HuH-7 (cell line): Measurements from ENCODE around the gene RCCD1.
A peak's percentile ranks its signal among the peaks of the same experiment; 100 is the strongest.
"Not testable (repeated sequence)": the region's sequence is repeated elsewhere in the genome, so short reads cannot be mapped to it uniquely, and the experiment has no call there.

ENCODE experiments used
- DNase-seq: peaks from one replicate; pipeline ENCODE4 v3.0.0; 2011; ENCODE audit warnings: low spot score

Gene RCCD1

GRCh38 chr15:90954712-90955623, at the start of gene RCCD1:
TSS of gene RCCD1 (plus strand) at chr15:90954884. CDS start at chr15:90956735, 1,851 bp downstream.
- DNase-seq: peak; percentile 100

- DNase-seq: no peak
These were observed 49.1 kb upstream of the RCCD1 start for GRCh38 chr15:90905306-90906180.

- DNase-seq: no peak
These were observed 48.4 kb upstream of the RCCD1 start for GRCh38 chr15:90906181-90906849.

- DNase-seq: no peak
These were observed 47.5 kb upstream of the RCCD1 start for GRCh38 chr15:90907051-90907660.

- DNase-seq: no peak
These were observed 46.7 kb upstream of the RCCD1 start for GRCh38 chr15:90907838-90908507.

GRCh38 chr15:90909449-90909848, 45.2 kb upstream of the RCCD1 start:
- not testable (repeated sequence) for DNase-seq

- DNase-seq: no peak
These were observed 44.7 kb upstream of the RCCD1 start for GRCh38 chr15:90909976-90910375.

- no peak for DNase-seq
These were observed 44.0 kb upstream of the RCCD1 start for GRCh38 chr15:90910441-90911301.

- no peak for DNase-seq
These were observed 43.4 kb upstream of the RCCD1 start for GRCh38 chr15:90911302-90911623.

GRCh38 chr15:90911906-90912769, 42.5 kb upstream of the RCCD1 start:
- no peak for DNase-seq

- no peak for DNase-seq
These were observed 42.0 kb upstream of the RCCD1 start for GRCh38 chr15:90912770-90913075.

- no peak for DNase-seq
These were observed 41.2 kb upstream of the RCCD1 start for GRCh38 chr15:90913398-90913944.

- no peak for DNase-seq
These were observed 40.2 kb upstream of the RCCD1 start for GRCh38 chr15:90914305-90915080.

GRCh38 chr15:90915216-90915807, 39.4 kb upstream of the RCCD1 start:
- no peak for DNase-seq

GRCh38 chr15:90915808-90916440, 38.8 kb upstream of the RCCD1 start:
- no peak for DNase-seq

- no peak for DNase-seq
These were observed 38.2 kb upstream of the RCCD1 start for GRCh38 chr15:90916461-90916860.

GRCh38 chr15:90917569-90917968, 37.1 kb upstream of the RCCD1 start:
- no peak for DNase-seq
